ENCODE measurements around the gene MAP4K3.

DNA sequence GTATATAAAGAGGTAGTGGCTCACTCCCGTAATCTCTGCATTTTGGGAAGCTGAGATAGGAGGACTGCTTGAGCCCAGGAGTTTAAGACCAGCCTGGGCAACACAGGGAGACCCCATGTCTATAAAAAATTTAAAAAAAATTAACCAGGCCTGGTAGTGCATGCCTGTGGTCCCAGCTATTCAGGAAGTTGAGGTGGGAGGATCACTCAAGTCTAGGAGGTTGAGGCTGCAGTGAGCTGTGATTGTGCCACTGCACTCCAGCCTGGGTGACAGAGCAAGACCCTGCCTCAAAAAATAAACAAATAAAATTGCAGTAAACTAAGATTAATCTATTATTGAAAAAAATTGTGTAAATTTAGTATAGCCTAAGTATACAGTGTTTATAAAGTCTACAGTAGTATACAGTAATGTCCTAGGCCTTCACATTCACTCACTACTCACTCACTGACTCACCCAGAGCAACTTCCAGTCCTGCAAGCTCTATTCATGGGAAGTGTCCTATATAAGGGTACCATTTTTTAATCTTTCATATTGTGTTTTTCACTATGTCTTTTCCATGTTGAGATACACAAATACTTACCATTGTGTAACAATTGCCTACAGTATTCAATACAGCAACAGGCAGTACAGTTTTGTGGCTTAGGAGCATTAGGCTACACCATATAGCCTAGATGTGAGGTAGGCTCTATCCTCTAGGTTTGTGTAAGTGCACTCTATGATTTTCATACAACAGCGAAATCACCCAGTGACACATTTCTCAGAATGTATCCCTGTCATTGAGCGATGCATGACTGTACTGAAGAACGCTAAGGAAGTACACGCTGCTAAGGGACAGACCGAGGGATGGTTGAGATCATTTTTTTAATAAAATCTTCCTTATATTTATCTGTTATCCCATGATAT, 10.4 kb upstream of the MAP4K3 start:
- TF ChIP-seq RAD21 (IDR thresholded peaks at IDR 0.05; ENCODE audit: low read depth) = no peak
- TF ChIP-seq POLR2A (IDR thresholded peaks at IDR 0.05; ENCODE audit: borderline replicate concordance, extremely low read depth, insufficient read depth, insufficient read length) = no peak
- TF ChIP-seq, protein P1, sequence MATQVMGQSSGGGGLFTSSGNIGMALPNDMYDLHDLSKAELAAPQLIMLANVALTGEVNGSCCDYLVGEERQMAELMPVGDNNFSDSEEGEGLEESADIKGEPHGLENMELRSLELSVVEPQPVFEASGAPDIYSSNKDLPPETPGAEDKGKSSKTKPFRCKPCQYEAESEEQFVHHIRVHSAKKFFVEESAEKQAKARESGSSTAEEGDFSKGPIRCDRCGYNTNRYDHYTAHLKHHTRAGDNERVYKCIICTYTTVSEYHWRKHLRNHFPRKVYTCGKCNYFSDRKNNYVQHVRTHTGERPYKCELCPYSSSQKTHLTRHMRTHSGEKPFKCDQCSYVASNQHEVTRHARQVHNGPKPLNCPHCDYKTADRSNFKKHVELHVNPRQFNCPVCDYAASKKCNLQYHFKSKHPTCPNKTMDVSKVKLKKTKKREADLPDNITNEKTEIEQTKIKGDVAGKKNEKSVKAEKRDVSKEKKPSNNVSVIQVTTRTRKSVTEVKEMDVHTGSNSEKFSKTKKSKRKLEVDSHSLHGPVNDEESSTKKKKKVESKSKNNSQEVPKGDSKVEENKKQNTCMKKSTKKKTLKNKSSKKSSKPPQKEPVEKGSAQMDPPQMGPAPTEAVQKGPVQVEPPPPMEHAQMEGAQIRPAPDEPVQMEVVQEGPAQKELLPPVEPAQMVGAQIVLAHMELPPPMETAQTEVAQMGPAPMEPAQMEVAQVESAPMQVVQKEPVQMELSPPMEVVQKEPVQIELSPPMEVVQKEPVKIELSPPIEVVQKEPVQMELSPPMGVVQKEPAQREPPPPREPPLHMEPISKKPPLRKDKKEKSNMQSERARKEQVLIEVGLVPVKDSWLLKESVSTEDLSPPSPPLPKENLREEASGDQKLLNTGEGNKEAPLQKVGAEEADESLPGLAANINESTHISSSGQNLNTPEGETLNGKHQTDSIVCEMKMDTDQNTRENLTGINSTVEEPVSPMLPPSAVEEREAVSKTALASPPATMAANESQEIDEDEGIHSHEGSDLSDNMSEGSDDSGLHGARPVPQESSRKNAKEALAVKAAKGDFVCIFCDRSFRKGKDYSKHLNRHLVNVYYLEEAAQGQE (IDR thresholded peaks at IDR 0.05; ENCODE audit: low read depth) = no peak
- TF ChIP-seq, protein P2, sequence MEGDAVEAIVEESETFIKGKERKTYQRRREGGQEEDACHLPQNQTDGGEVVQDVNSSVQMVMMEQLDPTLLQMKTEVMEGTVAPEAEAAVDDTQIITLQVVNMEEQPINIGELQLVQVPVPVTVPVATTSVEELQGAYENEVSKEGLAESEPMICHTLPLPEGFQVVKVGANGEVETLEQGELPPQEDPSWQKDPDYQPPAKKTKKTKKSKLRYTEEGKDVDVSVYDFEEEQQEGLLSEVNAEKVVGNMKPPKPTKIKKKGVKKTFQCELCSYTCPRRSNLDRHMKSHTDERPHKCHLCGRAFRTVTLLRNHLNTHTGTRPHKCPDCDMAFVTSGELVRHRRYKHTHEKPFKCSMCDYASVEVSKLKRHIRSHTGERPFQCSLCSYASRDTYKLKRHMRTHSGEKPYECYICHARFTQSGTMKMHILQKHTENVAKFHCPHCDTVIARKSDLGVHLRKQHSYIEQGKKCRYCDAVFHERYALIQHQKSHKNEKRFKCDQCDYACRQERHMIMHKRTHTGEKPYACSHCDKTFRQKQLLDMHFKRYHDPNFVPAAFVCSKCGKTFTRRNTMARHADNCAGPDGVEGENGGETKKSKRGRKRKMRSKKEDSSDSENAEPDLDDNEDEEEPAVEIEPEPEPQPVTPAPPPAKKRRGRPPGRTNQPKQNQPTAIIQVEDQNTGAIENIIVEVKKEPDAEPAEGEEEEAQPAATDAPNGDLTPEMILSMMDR (IDR thresholded peaks at IDR 0.05 in 2 of 3, conservative IDR thresholded peaks at IDR 0.05 in 1 of 3; ENCODE audit: borderline replicate concordance in 1 of 3, insufficient read depth in 1 of 3, low read depth in 2 of 3, low read length in 2 of 3) = no peak
- TF ChIP-seq FOSL1 (IDR thresholded peaks at IDR 0.05; ENCODE audit: low read depth) = no peak
- no peak for TF ChIP-seq ZFX (IDR thresholded peaks at IDR 0.05)
- no peak for TF ChIP-seq EZH2 (IDR thresholded peaks at IDR 0.05)
- TF ChIP-seq JUND (IDR thresholded peaks at IDR 0.05) = no peak
- TF ChIP-seq SIN3A (IDR thresholded peaks at IDR 0.05; ENCODE audit: low read depth) = no peak
- TF ChIP-seq, protein P3, sequence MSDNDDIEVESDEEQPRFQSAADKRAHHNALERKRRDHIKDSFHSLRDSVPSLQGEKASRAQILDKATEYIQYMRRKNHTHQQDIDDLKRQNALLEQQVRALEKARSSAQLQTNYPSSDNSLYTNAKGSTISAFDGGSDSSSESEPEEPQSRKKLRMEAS (IDR thresholded peaks at IDR 0.05) = no peak
- TF ChIP-seq POLR2AphosphoS5 (IDR thresholded peaks at IDR 0.05; ENCODE audit: low read depth, low read length) = no peak
- TF ChIP-seq SP1 (IDR thresholded peaks at IDR 0.05; ENCODE audit: low read depth) = no peak
